GM19438 (cell line): ENCODE results near the gene ZMIZ2.
A peak's percentile ranks its signal among the peaks of the same experiment; 100 is the strongest.
"Not testable (repeated sequence)": the region's sequence is repeated elsewhere in the genome, so short reads cannot be mapped to it uniquely, and the experiment has no call there.

Source experiments
- ATAC-seq: cut with Tn5 transposase; IDR thresholded peaks from one replicate; pipeline ENCODE4 v1.9.1; 2021; ENCODE audit warnings: low read depth; ENCODE audit not compliant: unreplicated experiment

ZMIZ2 gene

DNA sequence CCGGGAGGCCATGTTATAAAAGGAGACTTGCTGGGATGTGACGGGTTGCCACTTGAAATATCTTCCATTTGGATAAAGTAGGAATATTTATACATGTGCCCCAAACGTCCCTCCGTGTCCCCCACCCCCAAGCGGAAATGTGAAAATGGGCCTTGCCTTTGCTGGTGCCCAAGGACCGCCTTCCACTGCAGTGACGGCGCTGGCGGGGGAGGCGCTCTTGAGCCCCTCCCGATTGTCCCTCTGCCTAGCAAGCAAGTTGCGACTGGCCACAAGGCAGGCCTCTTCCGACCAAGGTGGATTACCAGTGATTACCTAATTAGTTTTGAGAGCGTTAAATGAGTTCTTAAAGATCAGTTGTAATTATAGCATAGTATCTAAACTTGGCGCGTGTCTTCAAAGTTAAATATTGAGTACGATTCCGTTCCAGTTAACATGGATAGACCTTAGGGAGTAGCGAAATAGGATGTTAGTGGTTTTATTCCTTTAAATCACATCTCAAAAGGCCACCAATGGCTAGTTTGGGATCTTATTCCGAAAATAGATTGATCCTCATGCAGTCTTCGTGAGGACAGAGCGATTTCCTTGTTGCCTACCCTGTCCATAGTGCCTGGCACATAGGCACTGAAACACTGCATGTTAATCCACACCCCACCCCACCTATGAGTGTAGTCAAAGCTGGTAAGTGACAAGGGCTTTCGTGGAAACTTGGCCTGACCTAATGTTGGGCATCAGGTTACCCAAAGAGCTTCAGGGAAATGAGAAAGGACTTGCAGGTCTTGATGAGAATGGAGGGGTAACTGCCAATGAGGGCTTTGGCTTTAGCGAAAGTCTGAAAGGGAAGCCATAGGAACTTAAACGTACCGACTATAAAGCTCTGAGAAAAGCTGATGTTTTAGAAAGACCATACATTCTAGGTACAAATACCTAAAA lies 48.9 kb downstream of the ZMIZ2 start:
- peak; percentile 39 for ATAC-seq

DNA sequence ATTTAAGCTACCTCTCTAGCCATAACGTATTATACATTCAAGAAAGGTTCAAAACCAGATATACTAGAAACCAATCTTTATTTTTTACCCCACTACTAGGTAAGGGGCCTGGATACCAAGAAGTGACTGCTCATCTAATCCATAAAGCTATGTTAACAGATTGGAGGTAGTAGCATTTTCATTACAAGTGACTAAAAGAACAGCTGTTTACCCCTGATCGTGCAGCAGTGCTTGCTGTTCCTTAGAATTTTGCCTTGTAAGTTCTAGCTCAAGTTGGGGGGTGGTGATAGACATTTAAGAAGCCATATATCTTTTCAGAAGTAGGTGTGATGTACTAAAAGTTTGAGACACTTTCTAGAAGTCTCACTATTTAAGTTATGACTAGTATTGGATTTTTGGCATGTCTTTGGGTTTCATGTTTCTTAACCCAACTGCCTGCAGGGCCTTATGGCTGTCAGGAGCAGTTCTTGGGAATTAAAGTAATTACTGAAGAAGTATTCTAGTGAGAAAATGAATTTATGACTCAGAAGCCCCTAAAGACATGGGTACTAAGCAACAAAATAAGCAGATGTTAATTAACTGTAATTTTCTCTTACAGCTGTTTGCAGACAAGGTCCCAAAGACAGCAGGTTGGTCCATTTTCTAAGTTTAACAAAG lies 50.1 kb downstream of the ZMIZ2 start:
- no peak for ATAC-seq

DNA sequence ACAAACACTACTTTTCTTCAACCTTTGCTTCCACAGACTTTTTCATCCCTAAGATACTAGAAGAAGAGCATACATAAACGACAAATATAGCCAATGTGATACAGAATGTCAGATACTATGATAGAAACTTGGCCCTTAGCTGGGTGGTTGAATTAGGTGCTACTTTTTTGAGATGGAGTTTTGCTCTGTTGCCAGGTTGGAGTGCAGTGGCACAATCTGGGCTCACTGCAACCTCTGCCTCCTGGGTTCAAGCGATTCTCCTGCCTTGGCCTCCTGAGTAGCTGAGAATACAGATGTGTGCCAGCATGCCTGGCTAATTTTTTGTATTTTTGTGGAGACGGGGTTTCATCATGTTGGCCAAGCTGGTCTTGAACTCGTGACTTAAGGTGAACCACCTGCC lies 51.3 kb downstream of the ZMIZ2 start:
- ATAC-seq: no peak

DNA sequence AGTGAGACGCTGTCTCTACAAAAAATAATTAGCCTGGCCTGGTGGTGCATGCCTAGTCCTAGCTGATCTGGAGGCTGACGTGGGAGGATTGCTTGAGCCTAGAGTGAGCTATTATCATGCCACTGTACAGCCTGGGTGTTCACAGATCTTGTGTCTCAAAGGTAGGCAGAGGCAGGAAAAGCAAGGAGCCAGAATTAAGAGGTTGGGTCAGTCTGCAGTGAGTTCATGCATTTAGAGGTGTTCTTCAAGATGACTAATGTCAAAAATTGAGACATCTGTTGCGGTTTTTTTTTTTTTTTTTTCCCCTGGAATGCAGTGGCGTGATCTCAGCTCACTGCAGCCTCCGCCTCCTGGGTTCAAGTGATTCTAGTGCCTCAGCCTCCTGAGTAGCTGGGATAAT lies 53.2 kb downstream of the ZMIZ2 start:
- ATAC-seq: no peak

DNA sequence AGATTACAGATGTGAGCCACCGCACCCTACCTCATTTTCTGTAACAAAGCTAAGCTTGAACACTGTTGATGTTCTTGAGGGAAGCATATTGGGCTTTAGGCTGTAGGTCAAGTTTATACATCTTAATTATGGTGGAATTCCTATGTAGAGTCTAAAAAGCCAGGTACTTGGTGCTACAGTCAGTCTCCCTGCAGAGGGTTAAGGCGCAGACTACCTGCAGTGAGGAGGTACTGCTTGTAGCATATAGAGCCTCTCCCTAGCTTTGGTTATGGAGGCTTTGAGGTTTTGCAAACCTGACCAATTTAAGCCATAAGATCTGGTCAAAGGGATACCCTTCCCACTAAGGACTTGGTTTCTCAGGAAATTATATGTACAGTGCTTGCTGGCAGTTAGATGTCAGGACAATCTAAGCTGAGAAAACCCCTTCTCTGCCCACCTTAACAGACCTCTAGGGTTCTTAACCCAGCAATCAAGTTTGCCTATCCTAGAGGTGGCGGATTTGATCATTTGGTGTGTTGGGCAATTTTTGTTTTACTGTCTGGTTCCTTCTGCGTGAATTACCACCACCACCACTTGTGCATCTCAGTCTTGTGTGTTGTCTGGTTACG lies 53.9 kb downstream of the ZMIZ2 start:
- ATAC-seq: no peak

DNA sequence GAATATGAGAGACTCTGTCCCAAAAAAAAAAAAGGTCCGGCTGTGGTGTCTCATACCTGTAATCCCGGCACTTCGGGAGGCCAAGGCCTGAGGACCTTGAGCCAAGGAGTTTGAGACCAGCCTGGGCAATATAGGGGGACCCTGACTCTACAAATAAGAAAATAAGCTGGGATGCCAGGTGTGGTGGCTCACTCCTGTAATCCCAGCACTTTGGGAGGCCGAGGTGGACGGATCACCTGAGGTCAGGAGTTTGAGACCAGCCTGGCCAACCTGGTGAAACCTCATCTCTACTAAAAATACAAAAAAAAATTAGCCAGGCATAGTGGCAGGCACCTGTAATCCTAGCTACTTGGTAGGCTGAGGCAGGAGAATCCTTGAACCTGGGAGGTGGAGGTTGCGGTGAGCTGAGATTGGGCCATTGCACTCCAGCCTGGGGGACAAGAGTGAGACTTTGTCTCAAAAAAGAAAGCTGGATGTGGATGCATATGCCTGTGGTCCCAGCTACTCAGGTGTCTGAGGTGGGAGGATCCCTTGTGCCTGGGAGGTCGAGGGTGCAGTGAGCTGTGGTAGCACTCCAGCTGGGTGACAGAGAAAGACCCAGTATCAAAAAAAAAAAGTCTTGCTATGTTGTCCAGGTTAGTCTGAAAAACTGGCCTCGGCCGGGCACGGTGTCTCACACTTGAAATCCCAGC lies 55.3 kb downstream of the ZMIZ2 start:
- not testable (repeated sequence) for ATAC-seq

DNA sequence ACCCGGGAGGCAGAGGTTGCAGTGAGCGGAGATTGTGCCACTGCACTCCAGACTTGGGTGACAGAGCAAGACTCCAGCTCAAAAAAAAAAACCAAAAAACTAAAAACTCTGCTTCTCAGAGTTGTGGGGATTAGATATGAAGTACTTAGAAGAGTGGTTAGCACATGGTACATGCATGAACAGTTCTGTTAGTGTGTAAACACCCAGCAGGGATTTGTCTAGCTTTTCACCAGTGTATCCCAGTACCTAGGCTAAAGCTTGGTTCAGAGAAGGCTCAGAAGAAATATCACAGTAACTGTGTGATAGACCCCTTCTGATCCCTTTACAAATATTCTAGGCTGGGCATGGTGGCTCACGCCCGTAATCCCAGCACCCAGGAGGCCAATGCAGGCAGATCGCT lies 57.3 kb downstream of the ZMIZ2 start:
- ATAC-seq: no peak

DNA sequence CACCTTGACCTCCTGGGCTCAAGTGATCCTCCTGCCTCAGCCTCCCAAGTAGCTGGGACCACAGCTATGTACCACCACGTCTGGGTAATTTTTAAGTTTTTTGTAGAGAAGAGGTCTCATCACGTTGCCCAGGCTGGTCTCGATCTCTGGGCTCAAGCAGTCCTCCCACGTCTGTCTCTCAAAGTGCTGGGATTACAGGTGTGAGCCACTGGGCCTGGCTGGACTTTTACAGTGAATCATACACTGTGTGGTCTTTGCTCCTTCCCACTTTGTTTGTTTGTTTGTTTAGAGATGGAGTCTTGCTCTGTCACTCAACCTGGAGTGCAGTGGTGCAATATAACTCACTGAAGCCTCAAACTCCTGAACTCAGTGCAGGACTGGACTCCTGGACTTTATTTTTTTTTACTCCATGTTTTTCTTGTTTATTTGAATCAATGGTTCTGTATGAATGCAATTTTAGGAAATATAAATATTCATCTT lies 60.3 kb downstream of the ZMIZ2 start:
- no peak for ATAC-seq

DNA sequence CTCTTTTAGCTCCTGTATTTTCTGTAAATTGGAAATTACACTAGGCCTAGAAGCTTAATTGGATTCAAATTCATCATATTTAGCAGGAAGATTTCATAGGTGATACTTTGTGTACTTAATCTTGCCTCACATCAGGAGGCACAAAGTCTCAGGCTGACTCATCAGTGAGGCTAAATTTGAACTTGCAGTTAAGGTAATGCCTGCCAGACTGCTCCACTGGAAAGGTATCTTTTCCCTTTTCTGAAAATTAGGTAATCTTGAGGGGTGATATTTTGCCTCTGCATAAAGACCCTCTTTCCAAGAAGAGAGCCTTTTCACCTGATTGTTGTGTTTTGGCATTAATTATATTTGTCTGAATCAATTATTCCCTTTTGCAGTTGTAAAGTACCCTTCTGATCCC lies 62.4 kb downstream of the ZMIZ2 start:
- no peak for ATAC-seq

DNA sequence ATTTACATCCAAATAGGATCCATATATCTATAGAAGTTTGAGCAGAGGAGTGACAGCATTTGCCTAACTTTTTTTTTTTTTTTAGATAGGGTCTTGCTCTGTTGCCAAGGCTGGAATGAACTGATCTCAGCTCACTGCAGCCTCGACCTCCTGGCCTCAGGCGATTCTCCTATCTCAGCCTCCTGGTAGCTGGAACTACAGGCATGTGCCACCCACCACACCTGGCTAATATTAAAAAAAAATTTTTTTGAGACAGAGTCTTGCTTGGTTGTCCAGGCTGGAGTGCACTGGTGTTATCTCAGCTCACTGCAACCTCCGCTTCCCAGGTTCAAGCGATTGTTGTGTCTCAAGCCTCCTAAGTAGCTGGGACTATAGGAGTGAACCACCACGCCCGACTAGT lies 62.9 kb downstream of the ZMIZ2 start:
- no peak for ATAC-seq

DNA sequence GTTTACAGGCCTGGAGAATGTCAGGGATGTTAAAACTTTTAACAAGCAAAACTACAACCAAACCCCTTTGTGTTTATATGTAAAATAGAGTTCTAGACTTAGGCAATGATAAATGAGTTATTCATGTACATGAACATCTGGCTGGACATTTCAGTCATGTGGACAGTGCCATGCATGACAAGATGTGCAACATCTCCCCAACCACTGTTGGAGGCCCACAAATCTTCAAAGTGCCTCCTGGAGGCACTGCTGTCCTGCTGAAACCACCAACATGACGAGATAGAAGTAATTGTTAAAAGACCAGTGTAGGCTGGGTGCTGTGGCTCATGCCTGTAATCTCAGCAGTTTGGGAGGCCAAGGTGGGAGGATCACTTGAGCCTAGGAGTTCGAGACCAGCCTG lies 66.3 kb downstream of the ZMIZ2 start:
- no peak for ATAC-seq

DNA sequence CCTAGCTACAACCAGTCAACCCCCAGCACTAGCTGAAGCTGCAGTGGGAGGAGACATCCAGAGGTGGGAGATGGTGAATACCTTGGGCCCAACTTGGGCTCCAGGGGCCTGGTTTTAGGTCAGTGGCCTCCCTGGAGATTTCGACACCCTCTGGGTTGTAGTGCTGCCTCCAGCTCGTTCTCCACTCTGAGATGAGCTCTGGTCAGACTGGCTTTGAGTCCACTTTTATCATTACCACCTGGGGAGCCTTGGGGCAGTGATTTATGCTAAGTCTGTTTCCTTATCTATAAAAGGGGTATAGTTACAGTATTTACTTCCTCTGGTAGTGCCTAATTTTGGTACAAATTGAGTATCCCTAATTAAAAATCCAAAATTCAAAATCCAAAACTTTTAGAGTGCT lies 70.6 kb downstream of the ZMIZ2 start:
- no peak for ATAC-seq
